WTC11 (cell line): Measurements from ENCODE around the gene CPNE9.

ENCODE experiments used
- JUN ChIP-seq: sonication (generic); formaldehyde crosslinking; IDR thresholded peaks from 2 replicates; pipeline ENCODE4 v1.8.0; 2023; ENCODE audit warnings: mild to moderate bottlenecking, missing genetic modification reagents
- NR1H2 ChIP-seq: sonication (generic); formaldehyde crosslinking; IDR thresholded peaks from 2 replicates; pipeline ENCODE4 v1.9.0; 2021; ENCODE audit warnings: mild to moderate bottlenecking, moderate library complexity, missing genetic modification reagents
- NR2C2 ChIP-seq: sonication (generic); formaldehyde crosslinking; IDR thresholded peaks from 2 replicates; pipeline ENCODE4 v1.8.0; 2022; ENCODE audit warnings: mild to moderate bottlenecking, missing genetic modification reagents
- TEAD1 ChIP-seq: sonication (generic); formaldehyde crosslinking; IDR thresholded peaks from 2 replicates; pipeline ENCODE4 v1.8.0; 2022; ENCODE audit warnings: mild to moderate bottlenecking, missing genetic modification reagents
- TP53 ChIP-seq: sonication (generic); formaldehyde crosslinking; IDR thresholded peaks from 2 replicates; pipeline ENCODE4 v1.8.1; 2023; ENCODE audit warnings: mild to moderate bottlenecking, missing genetic modification reagents
- ZBTB21 ChIP-seq: sonication (generic); formaldehyde crosslinking; IDR thresholded peaks from 2 replicates; pipeline ENCODE4 v1.8.1; 2023; ENCODE audit warnings: mild to moderate bottlenecking, missing genetic modification reagents, borderline replicate concordance
- ZNF232 ChIP-seq: sonication (generic); formaldehyde crosslinking; IDR thresholded peaks from 2 replicates; pipeline ENCODE4 v1.8.0; 2022; ENCODE audit warnings: mild to moderate bottlenecking, missing genetic modification reagents
- TF ChIP-seq, protein P1 (sequence below): fragments of 200-600 bp; IDR thresholded peaks from 2 replicates; pipeline ENCODE4 v1.8.0; 2022; ENCODE audit warnings: antibody characterized with exemption
- TF ChIP-seq, protein P2 (sequence below): sonication (generic); formaldehyde crosslinking; IDR thresholded peaks from 2 replicates; pipeline ENCODE4 v1.8.1; 2022; ENCODE audit warnings: low read depth, mild to moderate bottlenecking, moderate library complexity, missing genetic modification reagents, borderline replicate concordance
- TF ChIP-seq, protein P3 (sequence below): sonication (generic); formaldehyde crosslinking; conservative IDR thresholded peaks from 2 replicates; pipeline ENCODE4 v1.8.1; 2022; ENCODE audit warnings: mild to moderate bottlenecking, missing genetic modification reagents
- TF ChIP-seq, protein P4 (sequence below): sonication (generic); formaldehyde crosslinking; IDR thresholded peaks from 2 replicates; pipeline ENCODE4 v1.8.0; 2022; ENCODE audit warnings: mild to moderate bottlenecking, missing genetic modification reagents
- TF ChIP-seq, protein P5 (sequence below): sonication (generic); formaldehyde crosslinking; IDR thresholded peaks from 2 replicates; pipeline ENCODE4 v1.8.0; 2023; ENCODE audit warnings: missing genetic modification reagents, mild to moderate bottlenecking, borderline replicate concordance
- TF ChIP-seq, protein P6 (sequence below): sonication (generic); formaldehyde crosslinking; IDR thresholded peaks from 2 replicates; pipeline ENCODE4 v1.8.0; 2022; ENCODE audit warnings: missing genetic modification reagents

DNA sequence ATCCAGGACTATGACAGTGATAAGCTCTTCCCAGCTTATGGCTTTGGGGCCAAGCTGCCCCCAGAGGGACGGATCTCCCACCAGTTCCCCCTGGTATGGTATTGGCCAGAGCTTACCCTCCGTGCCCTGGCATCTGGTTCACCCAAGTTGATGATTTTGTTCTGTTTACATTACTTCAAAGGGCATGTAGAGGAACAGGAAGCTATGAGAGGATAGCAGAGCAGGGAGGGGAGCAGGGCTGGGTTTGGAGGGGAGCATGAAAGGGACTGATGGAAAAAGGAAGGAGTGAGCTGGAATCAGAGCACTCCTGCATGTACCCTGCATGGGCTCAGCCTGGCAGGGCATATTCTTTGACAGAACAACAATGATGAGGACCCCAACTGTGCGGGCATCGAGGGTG lies 14.5 kb downstream of the CPNE9 start:
- TF ChIP-seq, protein P1, sequence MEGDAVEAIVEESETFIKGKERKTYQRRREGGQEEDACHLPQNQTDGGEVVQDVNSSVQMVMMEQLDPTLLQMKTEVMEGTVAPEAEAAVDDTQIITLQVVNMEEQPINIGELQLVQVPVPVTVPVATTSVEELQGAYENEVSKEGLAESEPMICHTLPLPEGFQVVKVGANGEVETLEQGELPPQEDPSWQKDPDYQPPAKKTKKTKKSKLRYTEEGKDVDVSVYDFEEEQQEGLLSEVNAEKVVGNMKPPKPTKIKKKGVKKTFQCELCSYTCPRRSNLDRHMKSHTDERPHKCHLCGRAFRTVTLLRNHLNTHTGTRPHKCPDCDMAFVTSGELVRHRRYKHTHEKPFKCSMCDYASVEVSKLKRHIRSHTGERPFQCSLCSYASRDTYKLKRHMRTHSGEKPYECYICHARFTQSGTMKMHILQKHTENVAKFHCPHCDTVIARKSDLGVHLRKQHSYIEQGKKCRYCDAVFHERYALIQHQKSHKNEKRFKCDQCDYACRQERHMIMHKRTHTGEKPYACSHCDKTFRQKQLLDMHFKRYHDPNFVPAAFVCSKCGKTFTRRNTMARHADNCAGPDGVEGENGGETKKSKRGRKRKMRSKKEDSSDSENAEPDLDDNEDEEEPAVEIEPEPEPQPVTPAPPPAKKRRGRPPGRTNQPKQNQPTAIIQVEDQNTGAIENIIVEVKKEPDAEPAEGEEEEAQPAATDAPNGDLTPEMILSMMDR, result no peak
- TF ChIP-seq JUN (CRISPR knock-in tag) (no peak), TEAD1 (no peak), ZBTB21 (CRISPR knock-in tag) (no peak), TP53 (CRISPR knock-in tag) (no peak), NR1H2 (CRISPR knock-in tag) (no peak), ZNF232 (CRISPR knock-in tag) (no peak), NR2C2 (CRISPR knock-in tag) (no peak)
- TF ChIP-seq, protein P2, sequence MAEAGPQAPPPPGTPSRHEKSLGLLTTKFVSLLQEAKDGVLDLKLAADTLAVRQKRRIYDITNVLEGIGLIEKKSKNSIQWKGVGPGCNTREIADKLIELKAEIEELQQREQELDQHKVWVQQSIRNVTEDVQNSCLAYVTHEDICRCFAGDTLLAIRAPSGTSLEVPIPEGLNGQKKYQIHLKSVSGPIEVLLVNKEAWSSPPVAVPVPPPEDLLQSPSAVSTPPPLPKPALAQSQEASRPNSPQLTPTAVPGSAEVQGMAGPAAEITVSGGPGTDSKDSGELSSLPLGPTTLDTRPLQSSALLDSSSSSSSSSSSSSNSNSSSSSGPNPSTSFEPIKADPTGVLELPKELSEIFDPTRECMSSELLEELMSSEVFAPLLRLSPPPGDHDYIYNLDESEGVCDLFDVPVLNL, result no peak
- TF ChIP-seq, protein P3, sequence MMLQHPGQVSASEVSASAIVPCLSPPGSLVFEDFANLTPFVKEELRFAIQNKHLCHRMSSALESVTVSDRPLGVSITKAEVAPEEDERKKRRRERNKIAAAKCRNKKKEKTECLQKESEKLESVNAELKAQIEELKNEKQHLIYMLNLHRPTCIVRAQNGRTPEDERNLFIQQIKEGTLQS (CRISPR knock-in tag), result no peak
- TF ChIP-seq, protein P4, sequence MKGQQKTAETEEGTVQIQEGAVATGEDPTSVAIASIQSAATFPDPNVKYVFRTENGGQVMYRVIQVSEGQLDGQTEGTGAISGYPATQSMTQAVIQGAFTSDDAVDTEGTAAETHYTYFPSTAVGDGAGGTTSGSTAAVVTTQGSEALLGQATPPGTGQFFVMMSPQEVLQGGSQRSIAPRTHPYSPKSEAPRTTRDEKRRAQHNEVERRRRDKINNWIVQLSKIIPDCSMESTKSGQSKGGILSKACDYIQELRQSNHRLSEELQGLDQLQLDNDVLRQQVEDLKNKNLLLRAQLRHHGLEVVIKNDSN, result no peak
- TF ChIP-seq, protein P5, sequence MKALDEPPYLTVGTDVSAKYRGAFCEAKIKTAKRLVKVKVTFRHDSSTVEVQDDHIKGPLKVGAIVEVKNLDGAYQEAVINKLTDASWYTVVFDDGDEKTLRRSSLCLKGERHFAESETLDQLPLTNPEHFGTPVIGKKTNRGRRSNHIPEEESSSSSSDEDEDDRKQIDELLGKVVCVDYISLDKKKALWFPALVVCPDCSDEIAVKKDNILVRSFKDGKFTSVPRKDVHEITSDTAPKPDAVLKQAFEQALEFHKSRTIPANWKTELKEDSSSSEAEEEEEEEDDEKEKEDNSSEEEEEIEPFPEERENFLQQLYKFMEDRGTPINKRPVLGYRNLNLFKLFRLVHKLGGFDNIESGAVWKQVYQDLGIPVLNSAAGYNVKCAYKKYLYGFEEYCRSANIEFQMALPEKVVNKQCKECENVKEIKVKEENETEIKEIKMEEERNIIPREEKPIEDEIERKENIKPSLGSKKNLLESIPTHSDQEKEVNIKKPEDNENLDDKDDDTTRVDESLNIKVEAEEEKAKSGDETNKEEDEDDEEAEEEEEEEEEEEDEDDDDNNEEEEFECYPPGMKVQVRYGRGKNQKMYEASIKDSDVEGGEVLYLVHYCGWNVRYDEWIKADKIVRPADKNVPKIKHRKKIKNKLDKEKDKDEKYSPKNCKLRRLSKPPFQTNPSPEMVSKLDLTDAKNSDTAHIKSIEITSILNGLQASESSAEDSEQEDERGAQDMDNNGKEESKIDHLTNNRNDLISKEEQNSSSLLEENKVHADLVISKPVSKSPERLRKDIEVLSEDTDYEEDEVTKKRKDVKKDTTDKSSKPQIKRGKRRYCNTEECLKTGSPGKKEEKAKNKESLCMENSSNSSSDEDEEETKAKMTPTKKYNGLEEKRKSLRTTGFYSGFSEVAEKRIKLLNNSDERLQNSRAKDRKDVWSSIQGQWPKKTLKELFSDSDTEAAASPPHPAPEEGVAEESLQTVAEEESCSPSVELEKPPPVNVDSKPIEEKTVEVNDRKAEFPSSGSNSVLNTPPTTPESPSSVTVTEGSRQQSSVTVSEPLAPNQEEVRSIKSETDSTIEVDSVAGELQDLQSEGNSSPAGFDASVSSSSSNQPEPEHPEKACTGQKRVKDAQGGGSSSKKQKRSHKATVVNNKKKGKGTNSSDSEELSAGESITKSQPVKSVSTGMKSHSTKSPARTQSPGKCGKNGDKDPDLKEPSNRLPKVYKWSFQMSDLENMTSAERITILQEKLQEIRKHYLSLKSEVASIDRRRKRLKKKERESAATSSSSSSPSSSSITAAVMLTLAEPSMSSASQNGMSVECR (CRISPR knock-in tag), result no peak
- TF ChIP-seq, protein P6, sequence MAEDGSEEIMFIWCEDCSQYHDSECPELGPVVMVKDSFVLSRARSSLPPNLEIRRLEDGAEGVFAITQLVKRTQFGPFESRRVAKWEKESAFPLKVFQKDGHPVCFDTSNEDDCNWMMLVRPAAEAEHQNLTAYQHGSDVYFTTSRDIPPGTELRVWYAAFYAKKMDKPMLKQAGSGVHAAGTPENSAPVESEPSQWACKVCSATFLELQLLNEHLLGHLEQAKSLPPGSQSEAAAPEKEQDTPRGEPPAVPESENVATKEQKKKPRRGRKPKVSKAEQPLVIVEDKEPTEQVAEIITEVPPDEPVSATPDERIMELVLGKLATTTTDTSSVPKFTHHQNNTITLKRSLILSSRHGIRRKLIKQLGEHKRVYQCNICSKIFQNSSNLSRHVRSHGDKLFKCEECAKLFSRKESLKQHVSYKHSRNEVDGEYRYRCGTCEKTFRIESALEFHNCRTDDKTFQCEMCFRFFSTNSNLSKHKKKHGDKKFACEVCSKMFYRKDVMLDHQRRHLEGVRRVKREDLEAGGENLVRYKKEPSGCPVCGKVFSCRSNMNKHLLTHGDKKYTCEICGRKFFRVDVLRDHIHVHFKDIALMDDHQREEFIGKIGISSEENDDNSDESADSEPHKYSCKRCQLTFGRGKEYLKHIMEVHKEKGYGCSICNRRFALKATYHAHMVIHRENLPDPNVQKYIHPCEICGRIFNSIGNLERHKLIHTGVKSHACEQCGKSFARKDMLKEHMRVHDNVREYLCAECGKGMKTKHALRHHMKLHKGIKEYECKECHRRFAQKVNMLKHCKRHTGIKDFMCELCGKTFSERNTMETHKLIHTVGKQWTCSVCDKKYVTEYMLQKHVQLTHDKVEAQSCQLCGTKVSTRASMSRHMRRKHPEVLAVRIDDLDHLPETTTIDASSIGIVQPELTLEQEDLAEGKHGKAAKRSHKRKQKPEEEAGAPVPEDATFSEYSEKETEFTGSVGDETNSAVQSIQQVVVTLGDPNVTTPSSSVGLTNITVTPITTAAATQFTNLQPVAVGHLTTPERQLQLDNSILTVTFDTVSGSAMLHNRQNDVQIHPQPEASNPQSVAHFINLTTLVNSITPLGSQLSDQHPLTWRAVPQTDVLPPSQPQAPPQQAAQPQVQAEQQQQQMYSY (CRISPR knock-in tag), result no peak
